AG09319 (cell line): ENCODE data around the gene PLPP6.

ENCODE experiments used
- DNase-seq: peaks from one replicate; pipeline ENCODE4 v3.0.0-alpha.2; 2010; ENCODE audit warnings: low read depth; ENCODE audit errors: extremely low read depth
- TF ChIP-seq, protein P1 (sequence below): IDR thresholded peaks from 2 replicates; pipeline ENCODE4 v1.5.1; 2011; ENCODE audit warnings: low read depth, mild to moderate bottlenecking, inconsistent platforms, low read length, moderate library complexity

The PLPP6 gene

DNA sequence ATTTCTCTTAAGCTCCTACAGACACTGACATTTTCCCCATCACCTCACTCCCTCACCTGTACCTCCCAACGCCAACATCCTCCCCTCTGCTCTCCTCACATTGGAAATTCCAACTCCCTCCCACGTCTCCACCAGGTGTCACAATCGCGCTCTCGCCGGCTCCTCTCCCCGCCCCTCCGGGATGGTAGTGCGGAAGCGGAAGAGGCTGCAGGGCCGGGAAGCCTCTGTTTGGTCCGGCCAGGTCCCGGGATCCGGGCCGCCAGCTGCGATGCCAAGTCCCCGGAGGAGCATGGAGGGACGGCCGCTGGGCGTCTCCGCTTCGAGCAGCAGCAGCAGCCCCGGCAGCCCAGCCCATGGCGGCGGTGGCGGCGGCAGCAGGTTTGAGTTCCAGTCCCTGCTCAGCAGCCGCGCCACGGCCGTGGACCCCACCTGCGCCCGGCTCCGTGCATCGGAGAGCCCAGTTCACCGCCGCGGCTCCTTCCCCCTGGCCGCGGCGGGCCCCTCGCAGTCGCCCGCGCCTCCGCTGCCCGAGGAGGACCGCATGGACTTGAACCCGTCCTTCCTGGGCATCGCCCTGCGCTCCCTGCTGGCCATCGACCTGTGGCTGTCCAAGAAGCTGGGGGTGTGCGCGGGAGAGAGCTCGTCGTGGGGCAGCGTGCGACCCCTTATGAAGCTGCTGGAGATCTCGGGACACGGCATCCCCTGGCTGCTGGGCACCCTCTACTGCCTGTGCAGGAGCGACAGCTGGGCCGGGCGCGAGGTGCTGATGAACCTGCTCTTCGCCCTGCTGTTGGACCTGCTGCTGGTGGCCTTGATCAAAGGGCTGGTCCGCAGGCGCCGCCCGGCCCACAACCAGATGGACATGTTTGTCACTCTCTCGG, at the start of gene PLPP6:
PLPP6 (plus strand) TSS at position 187 of the 881 bp plus-strand sequence; CDS start at position 269, 82 bp downstream.
- peak; percentile 52 for DNase-seq
- TF ChIP-seq, protein P1, sequence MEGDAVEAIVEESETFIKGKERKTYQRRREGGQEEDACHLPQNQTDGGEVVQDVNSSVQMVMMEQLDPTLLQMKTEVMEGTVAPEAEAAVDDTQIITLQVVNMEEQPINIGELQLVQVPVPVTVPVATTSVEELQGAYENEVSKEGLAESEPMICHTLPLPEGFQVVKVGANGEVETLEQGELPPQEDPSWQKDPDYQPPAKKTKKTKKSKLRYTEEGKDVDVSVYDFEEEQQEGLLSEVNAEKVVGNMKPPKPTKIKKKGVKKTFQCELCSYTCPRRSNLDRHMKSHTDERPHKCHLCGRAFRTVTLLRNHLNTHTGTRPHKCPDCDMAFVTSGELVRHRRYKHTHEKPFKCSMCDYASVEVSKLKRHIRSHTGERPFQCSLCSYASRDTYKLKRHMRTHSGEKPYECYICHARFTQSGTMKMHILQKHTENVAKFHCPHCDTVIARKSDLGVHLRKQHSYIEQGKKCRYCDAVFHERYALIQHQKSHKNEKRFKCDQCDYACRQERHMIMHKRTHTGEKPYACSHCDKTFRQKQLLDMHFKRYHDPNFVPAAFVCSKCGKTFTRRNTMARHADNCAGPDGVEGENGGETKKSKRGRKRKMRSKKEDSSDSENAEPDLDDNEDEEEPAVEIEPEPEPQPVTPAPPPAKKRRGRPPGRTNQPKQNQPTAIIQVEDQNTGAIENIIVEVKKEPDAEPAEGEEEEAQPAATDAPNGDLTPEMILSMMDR: peak; percentile 66

DNA sequence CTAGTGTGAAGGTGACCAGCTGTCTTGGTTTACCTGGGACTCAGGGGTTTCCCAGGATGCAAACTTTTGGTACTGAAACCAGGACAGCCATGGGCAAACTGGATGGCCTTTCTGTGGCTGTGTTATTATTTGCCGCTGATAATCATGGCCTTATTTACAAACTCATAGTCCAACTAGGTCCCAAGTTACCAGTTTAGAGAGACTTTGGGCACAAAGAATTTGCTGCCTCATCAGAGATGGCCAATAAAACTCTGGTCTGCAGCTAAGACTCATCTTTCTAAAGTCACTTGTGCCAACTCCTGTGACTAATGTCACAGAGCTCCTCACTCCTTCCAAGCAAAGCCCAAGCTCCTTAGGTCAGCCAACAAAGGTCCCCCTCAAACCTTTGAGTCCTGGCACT, 47.5 kb upstream of the PLPP6 start:
- TF ChIP-seq, protein P1: no peak
- no peak for DNase-seq

GRCh38 chr9:4615251-4615650, 46.8 kb upstream of the PLPP6 start:
- DNase-seq: peak; percentile 48
- TF ChIP-seq, protein P1: no peak

- no peak for DNase-seq
- TF ChIP-seq, protein P1: no peak
Observed at GRCh38 chr9:4615778-4616177, 46.3 kb upstream of the PLPP6 start.

GRCh38 chr9:4617752-4618151, 44.3 kb upstream of the PLPP6 start:
- no peak for DNase-seq

GRCh38 chr9:4618700-4619099, 43.4 kb upstream of the PLPP6 start:
- no peak for DNase-seq
- TF ChIP-seq, protein P1: no peak

More at GRCh38 chr9:4617752-4618151, 44.3 kb upstream of the PLPP6 start:
- TF ChIP-seq, protein P1: no peak

- no peak for DNase-seq
Observed at GRCh38 chr9:4620057-4620765, 41.9 kb upstream of the PLPP6 start.

More at GRCh38 chr9:4620057-4620765, 41.9 kb upstream of the PLPP6 start:
- TF ChIP-seq, protein P1: no peak
